GM12891 (cell line): Measurements from ENCODE around the gene SZT2.

Experiments
- PAX5 ChIP-seq: IDR thresholded peaks from 2 replicates; pipeline ENCODE4 v1.6.1; 2011; ENCODE audit warnings: low read length, moderate library complexity, mild to moderate bottlenecking; ENCODE audit not compliant: insufficient read depth, severe bottlenecking
- POLR2A ChIP-seq: IDR thresholded peaks from 2 replicates; pipeline ENCODE4 v1.6.1; 2011; ENCODE audit warnings: low read depth, low read length, control low read depth
- POLR2AphosphoS5 ChIP-seq: IDR thresholded peaks from 2 replicates; pipeline ENCODE4 v1.6.1; 2011; ENCODE audit warnings: low read depth, low read length, control low read depth
- POU2F2 ChIP-seq: IDR thresholded peaks from 2 replicates; pipeline ENCODE4 v1.6.1; 2011; ENCODE audit warnings: low read depth, mild to moderate bottlenecking, control low read depth, low read length, moderate library complexity
- SPI1 ChIP-seq: IDR thresholded peaks from 2 replicates; pipeline ENCODE4 v1.6.1; 2011; ENCODE audit warnings: low read depth, low read length, control low read depth
- TAF1 ChIP-seq: IDR thresholded peaks from 2 replicates; pipeline ENCODE4 v1.6.1; 2011; ENCODE audit warnings: low read depth, low read length, control low read depth

- TF ChIP-seq POLR2A (no peak), SPI1 (no peak), TAF1 (no peak), POLR2AphosphoS5 (no peak), PAX5 (no peak), POU2F2 (no peak)
Measured at GRCh38 chr1:43383449-43383848, 6.2 kb upstream of the SZT2 start.
